Cardiac septum (tissue), 1 donor: ENCODE measurements around the gene PIEZO1. TPM values are rescaled to one million over a fixed set of nuclear protein-coding genes. Genes with fewer than 3 reads are reported as not detected.

Source experiments
- DNase-seq: peaks from one replicate; pipeline ENCODE4 v3.0.0-alpha.2; 2020; ENCODE audit warnings: low spot score
- intact Hi-C: fragments of 100-400 bp; cut with DNase I; formaldehyde crosslinking; loops from one replicate; pipeline ENCODE4 v1.14.0; 2022
- total RNA-seq: library from RNA; stranded (reverse); fragmentation: NEBNext Ultra II Directional; extraction: Animal tissue kit (Norgen Biotek cat#: 25700); gene quantifications from one replicate; pipeline ENCODE4 v1.2.1, GENCODE V29; 2021
- donor health status: DM: no; HTN: no; CAD: no.

Gene PIEZO1
- total RNA-seq, 1 donor from 2014 or later: 20.4 TPM

- no peak for DNase-seq
Measured at GRCh38 chr16:88713568-88714419, 71.2 kb downstream of the PIEZO1 start.

GRCh38 chr16:88713054-88713453 lies 72.0 kb downstream of the PIEZO1 start:
- DNase-seq: no peak

More at GRCh38 chr16:88713568-88714419, 71.2 kb downstream of the PIEZO1 start:
- intact Hi-C loops: no loop called here

GRCh38 chr16:88712362-88712979 lies 72.5 kb downstream of the PIEZO1 start:
- intact Hi-C loops: no loop called here
- DNase-seq: no peak

More at GRCh38 chr16:88713054-88713453, 72.0 kb downstream of the PIEZO1 start:
- intact Hi-C loops: no loop called here

- intact Hi-C loops: no loop called here
- no peak for DNase-seq
Measured at GRCh38 chr16:88711750-88712340, 73.2 kb downstream of the PIEZO1 start.

GRCh38 chr16:88710556-88710955 lies 74.5 kb downstream of the PIEZO1 start:
- no peak for DNase-seq
- intact Hi-C loops: no loop called here

GRCh38 chr16:88706965-88707826 lies 77.8 kb downstream of the PIEZO1 start:
- no peak for DNase-seq
- intact Hi-C loops: loop anchor here (5.0 kb wide), 2 partner anchors 80 to 135 kb away; partner anchors contain the start of gene ZC3H18

GRCh38 chr16:88706229-88706964 lies 78.6 kb downstream of the PIEZO1 start, which contains the start of the genes CTU2 and RNF166:
TSS of gene CTU2 (plus strand) at chr16:88706503. CDS start at chr16:88706531, 28 bp downstream.
TSS of gene RNF166 (minus strand) at chr16:88706408. CDS start at chr16:88706325, 83 bp downstream.
- intact Hi-C loops: loop anchor here (5.0 kb wide), 2 partner anchors 79 to 134 kb away; partner anchors contain the start of gene ZC3H18
- DNase-seq: peak; percentile 96

- intact Hi-C loops: loop anchor here (5.0 kb wide), 2 partner anchors 79 to 134 kb away; partner anchors contain the start of gene ZC3H18
- DNase-seq: no peak
Measured at GRCh38 chr16:88705801-88706228, 79.2 kb downstream of the PIEZO1 start.

- intact Hi-C loops: loop anchor here (5.0 kb wide), 2 partner anchors 78 to 133 kb away; partner anchors contain the start of gene ZC3H18
- no peak for DNase-seq
Measured at GRCh38 chr16:88705076-88705684, 79.8 kb downstream of the PIEZO1 start.

GRCh38 chr16:88703486-88704309 lies 81.3 kb downstream of the PIEZO1 start:
- intact Hi-C loops: loop anchor here (5.0 kb wide), 1 partner anchor 46 kb away; no protein-coding TSS in a partner anchor
- peak; percentile 87 for DNase-seq

- no peak for DNase-seq
- intact Hi-C loops: loop anchor here (5.0 kb wide), 1 partner anchor 45 kb away; no protein-coding TSS in a partner anchor
Measured at GRCh38 chr16:88702371-88703210, 82.4 kb downstream of the PIEZO1 start.

- intact Hi-C loops: loop anchor here (5.0 kb wide), 1 partner anchor 44 kb away; no protein-coding TSS in a partner anchor
- no peak for DNase-seq
Measured at GRCh38 chr16:88701581-88702370, 83.2 kb downstream of the PIEZO1 start.

- intact Hi-C loops: loop anchor here (5.0 kb wide), 1 partner anchor 44 kb away; no protein-coding TSS in a partner anchor
- DNase-seq: peak; percentile 98
Measured at GRCh38 chr16:88700636-88701482, 84.2 kb downstream of the PIEZO1 start.

GRCh38 chr16:88700322-88700635 lies 84.7 kb downstream of the PIEZO1 start:
- intact Hi-C loops: loop anchor here (5.0 kb wide), 1 partner anchor 43 kb away; no protein-coding TSS in a partner anchor

More at GRCh38 chr16:88700322-88700635, 84.7 kb downstream of the PIEZO1 start:
- DNase-seq: no peak
